Panc1 (cell line): ENCODE data around the gene PFAS. TPM values are rescaled to one million over a fixed set of nuclear protein-coding genes. Genes with fewer than 3 reads are reported as not detected.
A peak's percentile ranks its signal among the peaks of the same experiment; 100 is the strongest.

ENCODE experiments used
- ATAC-seq: fragments of 200-7000 bp; cut with Tn5 transposase; 2 replicates; pipeline ENCODE4 v1.9.1; 2020; ENCODE audit warnings: mild to moderate bottlenecking, moderate library complexity
- BruUV-seq: library from RNA; stranded (reverse); fragments of 400-500 nt; replicated peaks from 2 replicates; lab custom pipeline; 2021; lab: Mats Ljungman, UMichigan
- CTCF ChIA-PET: fragments of 300-600 bp; sonication (Branson Sonifier 250); formaldehyde crosslinking; loops from one replicate; lab custom pipeline; 2022; ENCODE audit warnings: antibody characterized with exemption; lab: Charles Lee
- POLR2A ChIA-PET: fragments of 300-600 bp; sonication (Branson Sonifier 250); formaldehyde crosslinking; loops from one replicate; lab custom pipeline; 2022; ENCODE audit warnings: antibody characterized with exemption; lab: Charles Lee
- DNase-seq: peaks from one replicate; pipeline ENCODE4 v3.0.0-alpha.2; 2010; ENCODE audit warnings: low read depth, low spot score
- H3K27ac ChIP-seq: 2 replicates; pipeline ENCODE4 v1.5.1; 2011; ENCODE audit warnings: mild to moderate bottlenecking, low read length, inconsistent platforms
- H3K27me3 ChIP-seq: fragments of 200-500 bp; sonication (Bioruptor generic); 2 replicates; pipeline ENCODE4 v1.6.0; 2014; ENCODE audit warnings: low read length, inconsistent platforms; ENCODE audit not compliant: control insufficient read depth, insufficient read depth
- H3K36me3 ChIP-seq: fragments of 200-500 bp; sonication (Bioruptor generic); 2 replicates; pipeline ENCODE4 v1.5.1; 2014; ENCODE audit warnings: inconsistent platforms, mild to moderate bottlenecking, low read length, moderate library complexity; ENCODE audit not compliant: control insufficient read depth, insufficient read depth
- H3K4me1 ChIP-seq: 2 replicates; pipeline ENCODE4 v1.5.1; 2011; ENCODE audit warnings: inconsistent platforms, mild to moderate bottlenecking, low read length, moderate library complexity; ENCODE audit not compliant: control insufficient read depth, insufficient read depth
- H3K4me3 ChIP-seq, 2 experiments: 2 replicates each; pipeline ENCODE4 v1.5.1; 2011 to 2012; ENCODE audit warnings: low read depth in 2 of 2, low read length in 2 of 2, mild to moderate bottlenecking in 2 of 2, inconsistent platforms in 1 of 2, moderate library complexity in 1 of 2
- H3K9me3 ChIP-seq: fragments of 200-500 bp; sonication (Bioruptor generic); 2 replicates; pipeline ENCODE4 v1.5.1; 2014; ENCODE audit warnings: low read depth, mild to moderate bottlenecking, inconsistent platforms, low read length, moderate library complexity; ENCODE audit not compliant: control insufficient read depth, insufficient read depth
- POLR2AphosphoS5 ChIP-seq: IDR thresholded peaks from 2 replicates; pipeline ENCODE4 v1.6.1; 2012; ENCODE audit warnings: mild to moderate bottlenecking, low read depth, low read length, moderate library complexity
- SIN3A ChIP-seq: IDR thresholded peaks from 2 replicates; pipeline ENCODE4 v1.6.1; 2012; ENCODE audit warnings: low read depth, mild to moderate bottlenecking, low read length, moderate library complexity, borderline replicate concordance; ENCODE audit not compliant: insufficient read depth
- TCF7L2 ChIP-seq: IDR thresholded peaks from 2 replicates; pipeline ENCODE4 v1.6.1; 2011; ENCODE audit warnings: mild to moderate bottlenecking, low read depth, low read length, inconsistent platforms
- in situ Hi-C: cut with HindIII; loops from 2 replicates; pipeline ENCODE4 v1.10.0; 2016; ENCODE audit warnings: low sequenced_read_pairs, low pct_unique_long_range_greater_than_20kb
- intact Hi-C: fragments of 100-400 bp; cut with micrococcal nuclease; formaldehyde crosslinking; loops from one replicate; pipeline ENCODE4 v1.10.0; 2022; ENCODE audit not compliant: unreplicated experiment
- total RNA-seq: library from RNA; stranded (reverse); gene quantifications from one replicate; pipeline ENCODE4 v1.2.1, GENCODE V29; 2021; ENCODE audit not compliant: unreplicated experiment
- TF ChIP-seq, protein P1 (sequence below): fragments of 450-650 bp; IDR thresholded peaks from 2 replicates; pipeline ENCODE4 v1.5.1; 2017; ENCODE audit warnings: mild to moderate bottlenecking
- TF ChIP-seq, protein P2 (sequence below), 2 experiments: IDR thresholded peaks; 2 replicates each; pipeline ENCODE4 v1.6.1; 2011 to 2012; ENCODE audit warnings: low read depth in 2 of 2, control low read depth in 1 of 2, low read length in 1 of 2, mild to moderate bottlenecking in 1 of 2, moderate library complexity in 1 of 2; ENCODE audit not compliant: insufficient read depth in 1 of 2

Gene PFAS
- total RNA-seq, 1 experiment from 2014 or later, result 73.0 TPM

DNA sequence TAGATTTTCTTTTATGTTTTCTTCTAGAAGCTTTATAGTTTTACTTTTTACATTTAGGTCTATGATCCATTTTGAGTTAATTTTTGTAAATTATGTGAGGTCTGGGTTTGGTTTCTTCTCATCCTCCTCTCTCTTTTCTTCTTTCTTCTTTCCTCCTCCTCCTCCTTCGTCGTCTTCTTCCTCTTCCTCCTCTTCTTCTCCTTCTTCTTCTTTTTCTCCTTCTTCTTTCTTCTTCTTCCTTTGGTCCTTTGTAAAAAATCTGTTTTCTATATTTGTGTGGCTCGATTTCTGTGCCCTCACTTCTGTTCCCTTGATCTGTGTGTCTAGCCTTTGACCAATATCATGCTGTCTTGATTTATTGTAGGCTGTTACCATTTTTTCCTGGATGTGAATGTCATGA lies 51.1 kb downstream of the PFAS start:
- H3K4me3 ChIP-seq, result no peak overlapping the region
- H3K9me3 ChIP-seq, result no peaks in the 10 kb centered on the region
- H3K4me1 ChIP-seq, result no peaks in the 10 kb centered on the region
- CTCF ChIA-PET, result interaction anchor here (1.0 kb wide), 1 partner anchor 78 kb away, joined by 3 read pairs; no protein-coding TSS in a partner anchor
- TF ChIP-seq SIN3A (no peak), TCF7L2 (no peak), POLR2AphosphoS5 (no peak)
- TF ChIP-seq, protein P1, sequence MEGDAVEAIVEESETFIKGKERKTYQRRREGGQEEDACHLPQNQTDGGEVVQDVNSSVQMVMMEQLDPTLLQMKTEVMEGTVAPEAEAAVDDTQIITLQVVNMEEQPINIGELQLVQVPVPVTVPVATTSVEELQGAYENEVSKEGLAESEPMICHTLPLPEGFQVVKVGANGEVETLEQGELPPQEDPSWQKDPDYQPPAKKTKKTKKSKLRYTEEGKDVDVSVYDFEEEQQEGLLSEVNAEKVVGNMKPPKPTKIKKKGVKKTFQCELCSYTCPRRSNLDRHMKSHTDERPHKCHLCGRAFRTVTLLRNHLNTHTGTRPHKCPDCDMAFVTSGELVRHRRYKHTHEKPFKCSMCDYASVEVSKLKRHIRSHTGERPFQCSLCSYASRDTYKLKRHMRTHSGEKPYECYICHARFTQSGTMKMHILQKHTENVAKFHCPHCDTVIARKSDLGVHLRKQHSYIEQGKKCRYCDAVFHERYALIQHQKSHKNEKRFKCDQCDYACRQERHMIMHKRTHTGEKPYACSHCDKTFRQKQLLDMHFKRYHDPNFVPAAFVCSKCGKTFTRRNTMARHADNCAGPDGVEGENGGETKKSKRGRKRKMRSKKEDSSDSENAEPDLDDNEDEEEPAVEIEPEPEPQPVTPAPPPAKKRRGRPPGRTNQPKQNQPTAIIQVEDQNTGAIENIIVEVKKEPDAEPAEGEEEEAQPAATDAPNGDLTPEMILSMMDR, result no peak
- TF ChIP-seq, protein P2, sequence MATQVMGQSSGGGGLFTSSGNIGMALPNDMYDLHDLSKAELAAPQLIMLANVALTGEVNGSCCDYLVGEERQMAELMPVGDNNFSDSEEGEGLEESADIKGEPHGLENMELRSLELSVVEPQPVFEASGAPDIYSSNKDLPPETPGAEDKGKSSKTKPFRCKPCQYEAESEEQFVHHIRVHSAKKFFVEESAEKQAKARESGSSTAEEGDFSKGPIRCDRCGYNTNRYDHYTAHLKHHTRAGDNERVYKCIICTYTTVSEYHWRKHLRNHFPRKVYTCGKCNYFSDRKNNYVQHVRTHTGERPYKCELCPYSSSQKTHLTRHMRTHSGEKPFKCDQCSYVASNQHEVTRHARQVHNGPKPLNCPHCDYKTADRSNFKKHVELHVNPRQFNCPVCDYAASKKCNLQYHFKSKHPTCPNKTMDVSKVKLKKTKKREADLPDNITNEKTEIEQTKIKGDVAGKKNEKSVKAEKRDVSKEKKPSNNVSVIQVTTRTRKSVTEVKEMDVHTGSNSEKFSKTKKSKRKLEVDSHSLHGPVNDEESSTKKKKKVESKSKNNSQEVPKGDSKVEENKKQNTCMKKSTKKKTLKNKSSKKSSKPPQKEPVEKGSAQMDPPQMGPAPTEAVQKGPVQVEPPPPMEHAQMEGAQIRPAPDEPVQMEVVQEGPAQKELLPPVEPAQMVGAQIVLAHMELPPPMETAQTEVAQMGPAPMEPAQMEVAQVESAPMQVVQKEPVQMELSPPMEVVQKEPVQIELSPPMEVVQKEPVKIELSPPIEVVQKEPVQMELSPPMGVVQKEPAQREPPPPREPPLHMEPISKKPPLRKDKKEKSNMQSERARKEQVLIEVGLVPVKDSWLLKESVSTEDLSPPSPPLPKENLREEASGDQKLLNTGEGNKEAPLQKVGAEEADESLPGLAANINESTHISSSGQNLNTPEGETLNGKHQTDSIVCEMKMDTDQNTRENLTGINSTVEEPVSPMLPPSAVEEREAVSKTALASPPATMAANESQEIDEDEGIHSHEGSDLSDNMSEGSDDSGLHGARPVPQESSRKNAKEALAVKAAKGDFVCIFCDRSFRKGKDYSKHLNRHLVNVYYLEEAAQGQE (IDR thresholded peaks at IDR 0.05; ENCODE audit: insufficient read depth in 1 of 2, low read depth in 2 of 2, low read length in 1 of 2), result no peak
- H3K27me3 ChIP-seq, result no peaks in the 10 kb centered on the region
- POLR2A ChIA-PET, result interaction anchor here (0.6 kb wide), 1 partner anchor 29 kb away, joined by 8 read pairs; no protein-coding TSS in a partner anchor
- no peak for DNase-seq
- in situ Hi-C loops (no loop called here), intact Hi-C loops (no loop called here)
- H3K36me3 ChIP-seq, result no peaks in the 10 kb centered on the region
- no TSS peak for BruUV-seq
- no peak for ATAC-seq
- no peak overlapping the region for H3K27ac ChIP-seq

DNA sequence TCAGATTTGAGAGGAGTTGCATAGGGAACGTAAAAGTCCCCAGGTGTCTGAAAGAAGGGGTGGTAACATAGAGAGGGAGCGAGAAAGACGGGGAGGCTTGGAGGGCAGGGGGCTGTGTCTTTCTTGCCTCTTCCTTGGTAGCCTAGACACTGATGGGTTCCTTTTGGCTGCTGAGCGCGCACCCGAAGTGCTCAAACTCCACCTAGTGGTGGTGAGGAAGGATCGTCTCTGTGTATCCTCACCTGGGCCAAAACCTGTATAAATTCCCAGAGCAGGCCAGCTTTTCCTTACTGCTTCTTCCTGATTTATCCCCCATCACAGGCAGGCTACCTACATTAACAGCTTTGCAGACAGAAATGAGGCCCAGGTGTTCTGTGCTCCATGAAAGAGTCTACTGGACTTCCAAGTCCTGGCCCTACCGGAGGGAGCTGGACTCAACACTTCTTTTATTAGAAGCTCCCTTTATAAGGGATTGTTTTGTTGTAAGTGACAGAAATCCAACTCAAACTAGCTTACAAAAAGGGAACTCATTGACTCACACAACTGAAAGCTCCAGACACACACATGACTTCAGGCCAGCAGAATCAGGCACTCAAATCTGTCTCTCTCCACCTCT lies 51.6 kb downstream of the PFAS start:
- Histone ChIP-seq H3K4me3 (no peak overlapping the region), H3K36me3 (no peaks in the 10 kb centered on the region), H3K9me3 (no peaks in the 10 kb centered on the region), H3K27me3 (no peaks in the 10 kb centered on the region), H3K4me1 (no peaks in the 10 kb centered on the region), H3K27ac (no peak overlapping the region)
- DNase-seq (peak; percentile 72), ATAC-seq (peak; percentile 97)
- no TSS peak for BruUV-seq
- intact Hi-C loops, result no loop called here
- POLR2A ChIA-PET, result interaction anchor here (0.6 kb wide), 1 partner anchor 29 kb away, joined by 8 read pairs; no protein-coding TSS in a partner anchor
- no peak for TF ChIP-seq TCF7L2
- TF ChIP-seq, protein P1, result peak; percentile 89
- CTCF ChIA-PET, result interaction anchor here (1.0 kb wide), 1 partner anchor 79 kb away, joined by 3 read pairs; no protein-coding TSS in a partner anchor
- in situ Hi-C loops, result no loop called here
